Stimulated activated CD8-positive, alpha-beta memory T cell treated with anti-CD3 and anti-CD28 coated beads, Interleukin-7, amount 100 ng/mL, for 48 hours (primary cell): ENCODE measurements around the gene MLST8.
"Not testable (repeated sequence)": the region's sequence is repeated elsewhere in the genome, so short reads cannot be mapped to it uniquely, and the experiment has no call there.

Experiments
- DNase-seq, 2 donors: peaks; one replicate each; pipeline ENCODE4 v3.0.0-alpha.2; 2020; ENCODE audit warnings: low read depth in 1 of 2; ENCODE audit errors: extremely low read depth in 1 of 2

The MLST8 gene

DNA sequence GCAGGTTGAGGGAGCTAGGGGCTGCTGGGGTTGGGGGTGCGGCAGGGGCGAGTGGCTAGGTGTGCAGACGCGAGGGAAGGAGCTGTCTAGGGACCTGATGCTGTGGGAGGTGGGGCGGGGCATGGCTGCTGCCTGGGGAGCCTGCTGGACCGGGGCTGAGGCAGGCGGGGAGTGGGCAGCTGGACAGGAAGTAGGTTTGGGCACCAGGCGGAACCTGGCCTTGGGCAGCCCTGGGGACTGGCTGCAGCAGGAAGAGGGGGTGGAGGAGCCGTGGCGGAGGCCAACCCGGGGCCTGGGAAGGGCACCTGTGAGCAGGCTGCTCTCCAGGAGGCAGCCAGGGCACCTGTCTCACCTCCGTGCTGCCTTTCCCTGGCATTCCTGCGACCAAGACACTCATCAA is 25.1 kb downstream of the MLST8 start:
- DNase-seq: no peak

DNA sequence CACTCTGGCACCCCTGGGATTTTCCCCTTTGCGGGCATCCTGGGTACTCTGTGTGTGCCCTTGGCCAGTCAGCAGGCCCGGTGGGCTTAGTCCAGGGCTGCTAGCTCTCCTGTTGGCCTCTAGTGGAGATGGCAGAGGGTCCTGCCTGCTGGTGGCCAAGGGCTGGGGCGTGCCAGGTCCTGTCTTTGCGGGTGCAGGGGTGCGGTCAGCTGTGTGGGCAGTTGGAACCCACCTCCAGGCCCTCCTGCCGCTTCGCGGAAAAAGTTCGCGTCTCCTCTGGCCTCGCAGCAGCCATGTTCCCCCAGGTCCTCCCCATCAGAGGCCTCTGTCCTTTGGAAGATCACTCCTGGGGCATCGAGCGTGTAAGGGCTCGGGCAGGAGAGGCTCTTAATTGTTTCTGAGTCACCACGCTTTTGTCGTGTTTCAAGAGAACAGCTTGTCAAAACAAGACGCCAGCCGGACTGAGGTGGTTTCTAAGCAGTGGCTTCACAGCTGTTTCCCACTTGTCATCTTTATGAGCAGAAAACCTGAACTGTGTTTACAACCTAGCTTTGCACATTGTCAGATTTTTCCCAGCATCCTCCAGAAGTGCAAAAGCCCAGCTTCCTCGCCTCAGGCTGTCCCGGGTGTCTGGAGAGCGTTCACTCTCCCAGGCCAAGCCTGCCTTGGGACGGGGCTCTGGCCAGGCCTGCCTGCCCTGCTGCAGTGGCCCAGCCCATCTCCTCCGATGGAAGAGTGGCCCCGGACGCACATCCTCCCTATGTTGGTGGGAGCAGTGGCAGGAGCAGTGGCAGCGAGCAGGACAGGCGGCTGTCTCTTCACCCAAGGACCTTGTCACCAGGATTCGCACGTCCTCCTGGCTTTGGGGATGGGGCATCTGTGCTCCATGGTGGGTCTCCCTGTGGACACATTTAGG is 26.0 kb downstream of the MLST8 start:
- no peak for DNase-seq

DNA sequence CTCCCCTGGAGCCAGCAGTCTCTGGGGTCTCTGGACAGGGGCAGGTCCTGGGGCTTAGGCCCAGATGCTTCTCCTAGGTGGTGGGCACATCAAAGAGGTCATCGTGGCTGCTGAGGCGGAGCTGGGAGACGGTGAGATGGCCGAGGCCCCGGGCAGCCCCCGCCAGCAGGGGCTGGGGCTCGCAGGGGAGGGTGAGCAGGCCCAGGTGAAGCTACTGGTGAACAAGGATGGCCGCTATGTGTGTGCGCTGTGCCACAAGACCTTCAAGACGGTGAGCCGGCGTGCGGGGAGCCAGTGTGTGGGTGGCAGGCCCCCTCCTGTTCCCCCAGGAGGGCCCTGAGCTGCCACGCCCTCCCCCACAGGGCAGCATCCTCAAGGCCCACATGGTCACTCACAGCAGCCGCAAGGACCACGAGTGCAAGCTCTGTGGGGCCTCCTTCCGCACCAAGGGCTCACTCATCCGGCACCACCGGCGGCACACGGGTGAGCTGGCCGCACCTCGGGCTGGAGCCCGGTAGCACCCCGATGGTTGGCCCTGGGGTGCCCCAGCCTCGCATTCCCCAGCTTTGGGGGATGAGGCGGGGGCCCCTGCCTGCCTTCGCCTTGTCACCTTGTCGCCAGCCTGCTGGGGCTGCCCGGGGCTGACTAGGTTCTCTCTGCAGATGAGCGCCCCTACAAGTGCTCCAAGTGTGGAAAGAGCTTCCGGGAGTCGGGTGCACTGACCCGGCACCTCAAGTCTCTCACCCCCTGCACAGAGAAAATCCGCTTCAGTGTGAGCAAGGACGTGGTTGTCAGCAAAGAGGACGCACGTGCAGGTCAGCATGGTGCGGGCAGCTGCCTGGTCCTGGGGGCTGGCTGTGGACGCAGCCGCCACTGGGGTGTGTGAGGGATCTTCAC is 27.1 kb downstream of the MLST8 start:
- no peak for DNase-seq

DNA sequence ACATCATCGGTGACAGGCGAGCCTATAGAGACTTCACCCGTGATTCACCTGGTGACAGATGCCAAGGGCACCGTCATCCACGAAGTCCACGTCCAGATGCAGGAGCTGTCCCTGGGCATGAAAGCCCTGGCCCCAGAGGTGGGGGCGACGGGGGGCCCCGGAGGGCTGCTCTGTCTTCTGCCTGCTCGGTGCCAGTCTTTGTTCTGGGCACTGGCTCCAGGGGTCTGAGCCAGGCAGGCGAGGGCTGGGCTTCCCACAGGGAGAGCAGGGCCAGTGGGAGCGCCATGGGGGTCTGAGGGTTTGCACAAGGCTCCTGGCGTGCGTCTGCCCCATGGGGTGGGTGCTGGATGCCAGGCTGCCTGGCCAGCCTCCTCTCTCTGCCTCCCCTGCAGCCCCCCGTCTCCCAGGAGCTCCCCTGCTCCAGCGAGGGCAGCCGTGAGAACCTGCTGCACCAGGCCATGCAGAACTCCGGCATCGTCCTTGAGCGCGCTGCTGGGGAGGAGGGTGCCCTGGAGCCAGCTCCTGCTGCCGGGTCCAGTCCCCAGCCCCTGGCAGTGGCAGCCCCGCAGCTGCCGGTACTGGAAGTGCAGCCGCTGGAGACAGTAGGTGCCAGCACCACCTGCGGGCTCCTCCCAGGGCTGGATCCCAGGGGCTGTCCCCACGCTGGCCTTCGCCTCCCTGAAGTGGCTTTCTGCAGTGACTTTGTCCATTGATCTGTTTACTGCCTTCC is 28.0 kb downstream of the MLST8 start:
- no peak for DNase-seq

DNA sequence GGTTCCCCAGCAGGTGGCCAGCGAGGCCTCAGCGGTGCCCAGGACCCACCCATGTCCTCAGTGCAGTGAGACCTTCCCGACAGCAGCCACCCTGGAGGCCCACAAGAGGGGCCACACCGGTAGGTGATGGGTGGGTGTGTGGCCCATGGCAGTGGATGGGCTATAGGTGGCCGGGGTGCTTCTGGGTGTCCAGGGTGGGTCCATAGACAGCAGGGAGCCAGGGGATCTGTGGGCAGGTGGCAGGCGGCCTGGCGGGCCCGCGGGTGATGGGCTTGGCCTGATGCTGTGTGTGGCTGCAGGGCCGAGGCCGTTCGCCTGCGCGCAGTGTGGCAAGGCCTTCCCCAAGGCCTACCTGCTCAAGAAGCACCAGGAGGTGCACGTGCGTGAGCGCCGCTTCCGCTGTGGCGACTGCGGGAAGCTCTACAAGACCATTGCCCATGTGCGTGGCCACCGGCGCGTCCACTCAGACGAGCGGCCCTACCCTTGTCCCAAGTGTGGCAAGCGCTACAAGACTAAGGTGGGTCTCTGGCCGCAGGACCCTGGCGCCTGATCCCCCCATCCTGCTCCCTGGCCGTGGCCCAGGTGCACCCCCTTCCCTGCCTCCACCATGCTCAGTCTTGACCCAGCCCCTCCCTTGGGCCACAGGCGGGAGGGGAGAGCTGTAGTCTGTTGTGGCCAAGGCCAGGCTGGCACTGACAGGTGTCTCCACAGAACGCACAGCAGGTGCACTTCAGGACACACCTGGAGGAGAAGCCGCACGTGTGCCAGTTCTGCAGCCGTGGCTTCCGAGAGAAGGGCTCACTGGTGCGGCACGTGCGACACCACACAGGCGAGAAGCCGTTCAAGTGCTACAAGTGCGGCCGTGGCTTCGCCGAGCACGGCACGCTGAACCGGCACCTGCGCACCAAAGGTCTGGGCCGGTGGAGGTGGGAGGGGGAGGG is 28.9 kb downstream of the MLST8 start:
- DNase-seq: no peak

DNA sequence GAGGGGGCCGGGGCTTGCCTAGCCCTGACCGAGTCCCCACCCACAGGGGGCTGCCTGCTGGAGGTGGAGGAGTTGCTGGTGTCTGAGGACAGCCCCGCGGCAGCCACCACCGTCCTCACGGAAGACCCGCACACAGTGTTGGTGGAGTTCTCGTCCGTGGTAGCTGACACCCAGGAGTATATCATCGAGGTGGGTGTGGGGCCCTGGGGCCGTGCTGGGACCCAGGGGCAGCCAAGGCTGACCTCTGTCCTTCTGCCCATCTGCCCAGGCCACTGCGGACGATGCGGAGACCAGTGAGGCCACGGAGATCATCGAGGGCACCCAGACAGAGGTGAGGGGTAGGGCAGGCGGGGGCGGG is 29.5 kb downstream of the MLST8 start:
- DNase-seq: no peak

DNA sequence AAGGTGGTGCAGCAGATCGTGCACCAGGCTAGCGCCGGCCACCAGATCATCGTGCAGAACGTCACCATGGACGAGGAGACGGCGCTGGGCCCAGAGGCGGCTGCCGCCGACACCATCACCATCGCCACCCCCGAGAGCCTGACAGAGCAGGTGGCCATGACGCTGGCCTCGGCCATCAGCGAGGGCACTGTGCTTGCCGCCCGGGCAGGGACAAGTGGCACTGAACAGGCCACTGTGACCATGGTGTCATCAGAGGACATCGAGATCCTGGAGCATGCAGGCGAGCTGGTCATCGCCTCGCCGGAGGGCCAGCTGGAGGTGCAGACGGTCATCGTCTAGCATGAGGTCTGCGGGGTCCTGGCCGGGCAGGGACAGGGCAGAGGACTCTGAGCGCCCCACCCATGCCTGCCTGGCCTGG is 30.0 kb downstream of the MLST8 start:
- DNase-seq: no peak

DNA sequence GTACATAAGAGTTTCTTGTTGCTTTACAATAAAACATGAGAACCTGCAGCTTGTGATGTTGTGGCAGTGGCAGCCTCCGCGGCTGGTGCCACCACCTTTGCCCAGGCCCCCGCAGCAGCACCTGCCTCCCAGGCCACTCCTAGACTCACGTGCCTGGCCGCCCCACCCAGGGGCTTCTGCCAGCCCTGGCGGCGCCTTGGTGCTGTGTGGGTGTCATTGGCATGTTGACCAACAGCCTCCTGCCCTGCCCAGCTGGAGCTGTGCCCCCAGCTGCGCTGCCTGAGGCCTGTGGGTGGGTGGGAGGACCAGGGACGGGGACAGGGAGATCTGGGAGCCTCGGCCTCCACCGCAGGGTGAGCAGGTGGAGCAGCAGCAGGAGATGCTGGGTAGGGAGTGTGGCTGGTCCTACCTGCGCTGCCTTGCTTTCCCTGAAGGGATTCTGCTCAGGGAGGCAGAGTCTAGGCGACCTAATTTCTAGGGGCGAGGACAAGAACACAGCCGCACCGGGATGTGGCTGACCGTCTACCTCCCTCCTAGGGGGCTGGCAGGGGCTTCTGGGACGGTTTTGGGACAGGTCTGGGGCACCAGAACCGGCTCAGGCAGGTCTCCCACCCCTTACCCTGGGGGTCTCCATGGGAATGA is 30.6 kb downstream of the MLST8 start:
- DNase-seq: no peak

DNA sequence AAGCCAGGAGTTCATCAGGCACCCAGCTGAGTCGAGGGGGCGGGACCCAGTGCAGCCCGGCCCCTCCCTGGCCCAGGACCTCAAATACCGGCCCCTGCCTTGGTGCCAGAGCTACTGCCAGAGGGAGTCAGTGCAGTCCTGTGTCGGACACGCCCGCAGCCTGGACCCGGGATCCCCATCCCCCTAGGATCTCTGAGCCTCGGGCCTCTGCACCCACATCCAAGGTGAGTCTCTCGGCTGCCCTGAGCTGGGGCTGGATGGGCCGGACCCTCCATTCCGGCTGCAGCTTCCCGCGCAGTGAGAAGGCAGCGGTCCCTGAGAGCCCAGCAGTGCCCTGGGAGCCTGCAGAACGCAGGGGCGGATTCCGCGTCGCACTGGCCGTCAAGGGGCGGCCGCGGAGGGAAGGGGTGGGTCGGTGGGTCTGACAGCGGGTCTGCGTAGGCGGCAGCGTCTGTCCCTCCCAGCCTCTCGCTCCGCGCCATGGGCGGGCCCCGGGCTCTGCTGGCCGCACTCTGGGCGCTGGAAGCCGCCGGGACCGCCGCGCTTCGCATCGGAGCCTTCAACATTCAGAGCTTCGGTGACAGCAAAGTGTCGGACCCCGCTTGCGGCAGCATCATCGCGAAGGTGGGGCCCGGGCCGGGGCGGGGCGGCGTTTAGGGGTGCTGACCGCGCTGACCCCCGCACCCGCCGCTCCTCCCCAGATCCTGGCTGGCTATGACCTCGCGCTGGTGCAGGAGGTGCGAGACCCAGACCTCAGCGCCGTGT is 31.3 kb downstream of the MLST8 start, which contains the start of gene DNASE1L2:
DNASE1L2 (plus strand) TSS at position 108 of the 765 bp plus-strand sequence; CDS start at position 481, 373 bp downstream.
- DNase-seq: no peak

DNA sequence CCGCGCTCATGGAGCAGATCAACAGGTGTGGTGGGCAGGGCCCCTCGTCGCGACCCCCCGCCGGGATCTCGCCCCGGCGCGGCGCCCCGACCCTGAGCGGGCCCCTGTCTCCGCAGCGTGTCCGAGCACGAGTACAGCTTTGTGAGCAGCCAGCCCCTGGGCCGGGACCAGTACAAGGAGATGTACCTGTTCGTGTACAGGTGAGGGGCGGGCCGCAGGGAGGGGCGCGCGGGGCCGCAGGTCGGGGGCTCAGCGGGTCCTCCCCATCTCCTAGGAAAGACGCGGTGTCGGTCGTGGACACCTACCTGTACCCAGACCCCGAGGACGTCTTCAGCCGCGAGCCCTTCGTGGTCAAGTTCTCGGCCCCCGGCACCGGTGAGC is 31.8 kb downstream of the MLST8 start:
- no peak for DNase-seq

DNA sequence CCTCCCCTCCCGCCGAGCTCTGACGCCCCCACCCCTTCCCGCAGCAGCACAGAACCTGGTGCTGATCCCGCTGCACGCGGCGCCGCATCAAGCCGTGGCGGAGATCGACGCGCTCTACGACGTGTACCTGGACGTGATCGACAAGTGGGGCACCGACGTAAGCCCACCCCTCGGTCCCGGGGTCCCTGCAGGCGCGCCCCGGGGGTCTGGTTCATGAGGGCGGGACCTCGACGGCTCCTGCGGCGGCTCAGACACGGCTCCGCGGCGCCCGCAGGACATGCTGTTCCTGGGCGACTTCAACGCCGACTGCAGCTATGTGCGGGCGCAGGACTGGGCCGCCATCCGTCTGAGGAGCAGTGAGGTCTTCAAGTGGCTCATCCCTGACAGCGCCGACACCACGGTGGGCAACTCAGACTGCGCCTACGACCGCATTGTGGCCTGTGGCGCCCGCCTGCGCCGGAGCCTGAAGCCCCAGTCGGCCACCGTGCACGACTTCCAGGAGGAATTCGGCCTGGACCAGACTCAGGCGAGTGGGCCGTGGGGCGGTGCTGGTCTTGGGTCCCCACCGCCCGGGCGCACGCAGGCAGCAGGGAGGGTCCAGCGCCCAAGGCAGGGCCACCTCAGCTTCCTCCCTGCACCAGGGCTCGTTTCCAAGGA is 32.4 kb downstream of the MLST8 start:
- DNase-seq: no peak

DNA sequence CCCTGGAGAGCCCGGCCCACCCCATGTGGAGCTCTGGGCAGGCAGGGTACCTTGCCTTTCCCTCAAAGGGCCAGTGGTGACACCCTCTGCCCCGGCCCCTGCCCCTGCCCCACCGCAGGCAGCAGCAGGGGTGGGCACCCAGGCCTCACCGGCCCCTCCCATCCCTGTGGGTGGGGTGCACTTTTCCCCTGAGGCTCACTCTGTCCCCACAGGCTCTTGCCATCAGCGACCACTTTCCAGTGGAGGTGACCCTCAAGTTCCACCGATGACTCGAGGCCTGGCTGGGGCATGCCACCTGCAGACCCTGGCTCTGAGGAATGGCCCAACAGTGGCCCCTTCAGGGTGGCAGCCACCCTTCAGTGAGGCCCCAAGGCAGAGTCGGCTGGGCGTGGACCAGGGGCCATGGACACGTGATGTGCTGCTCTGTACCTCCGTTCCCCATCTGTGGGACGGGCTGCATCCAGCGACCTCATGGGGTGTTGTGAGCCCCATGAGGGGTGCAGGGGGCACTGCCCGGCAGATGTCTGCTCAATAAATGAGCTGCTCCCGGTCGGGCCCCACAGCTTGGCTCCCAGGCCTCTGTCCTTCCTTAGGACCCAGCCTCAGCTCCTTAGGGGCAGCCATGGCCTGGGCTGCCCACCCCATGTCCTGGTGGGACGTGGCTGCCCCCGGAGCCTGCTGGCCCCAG is 33.0 kb downstream of the MLST8 start:
- no peak for DNase-seq

DNA sequence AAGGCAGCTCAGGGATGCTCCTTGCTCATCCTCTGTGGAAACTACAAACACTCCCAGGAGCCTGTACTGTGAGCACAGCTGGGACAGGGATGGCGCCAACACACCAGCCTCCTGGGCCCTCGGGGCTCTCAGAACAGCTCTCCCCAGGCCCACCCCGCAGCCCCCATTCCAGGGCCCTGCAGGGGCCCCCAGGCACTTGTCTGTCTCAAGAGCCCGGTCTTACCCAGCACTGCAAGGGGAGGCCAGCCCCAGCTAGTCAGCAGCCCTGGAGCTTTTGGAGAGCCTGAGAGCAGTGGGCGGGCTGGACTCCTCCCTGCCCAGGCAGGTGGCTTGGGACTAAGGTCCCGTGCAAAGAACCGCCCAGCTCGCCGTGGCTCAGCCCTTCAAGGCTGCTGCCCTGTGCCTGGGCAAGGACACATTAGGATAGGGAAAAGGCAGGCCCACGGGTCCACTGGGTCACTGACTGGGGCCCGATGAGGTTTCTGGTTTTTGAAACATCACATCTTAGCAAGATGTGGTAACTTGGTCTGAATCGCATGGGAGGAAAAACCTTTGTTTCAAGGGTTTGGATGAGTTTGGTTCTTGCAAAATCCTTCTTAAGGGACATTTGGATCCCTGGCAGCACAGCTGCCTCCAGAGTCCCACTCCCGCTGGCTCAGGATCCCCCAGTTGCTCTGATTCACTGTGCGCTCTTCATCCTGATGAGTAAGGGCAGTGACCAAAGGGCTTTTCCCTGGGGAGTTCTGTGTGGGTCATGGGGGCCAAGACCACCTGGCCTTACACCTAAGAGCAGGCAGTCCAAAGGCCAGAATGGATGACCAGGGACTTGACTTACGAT is 33.8 kb downstream of the MLST8 start:
- DNase-seq: no peak

DNA sequence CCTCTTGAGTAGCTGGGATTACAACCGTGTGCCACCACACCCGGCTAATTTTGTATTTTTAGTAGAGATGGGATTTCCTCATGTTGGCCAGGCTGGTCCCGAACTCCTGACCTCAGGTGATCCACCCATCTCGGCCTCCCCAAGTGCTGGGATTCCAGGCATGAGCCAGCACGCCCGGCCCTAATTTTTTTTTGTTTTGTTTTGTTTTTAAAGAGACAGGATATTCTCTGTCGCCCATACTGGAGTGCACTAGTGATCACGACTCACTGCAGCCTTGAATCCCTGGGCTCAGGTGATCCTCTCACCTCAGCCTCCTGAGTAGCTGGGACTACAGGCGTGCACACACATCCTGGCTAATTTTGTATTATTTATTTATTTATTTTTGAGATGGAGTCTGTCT is 35.1 kb downstream of the MLST8 start:
- DNase-seq: not testable (repeated sequence)

DNA sequence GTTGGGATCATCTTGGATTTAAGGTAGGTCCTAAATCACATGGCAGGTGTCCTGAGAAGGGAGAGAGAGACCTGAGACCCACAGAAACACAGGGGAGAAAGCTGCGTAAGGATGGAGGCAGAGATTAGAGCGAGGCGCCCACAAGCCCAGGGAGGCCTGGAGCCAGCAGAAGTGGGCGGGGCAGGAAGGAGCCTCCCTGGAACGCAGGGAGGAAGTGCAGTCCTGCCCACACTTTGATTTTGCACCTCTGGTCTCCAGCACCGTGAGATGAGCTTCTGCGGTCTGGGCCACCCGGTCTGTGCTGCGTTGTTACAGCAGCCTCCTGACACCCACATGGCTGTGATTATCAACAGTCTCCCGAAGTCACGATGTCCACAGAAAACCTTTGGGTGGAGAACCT is 37.3 kb downstream of the MLST8 start:
- no peak for DNase-seq

DNA sequence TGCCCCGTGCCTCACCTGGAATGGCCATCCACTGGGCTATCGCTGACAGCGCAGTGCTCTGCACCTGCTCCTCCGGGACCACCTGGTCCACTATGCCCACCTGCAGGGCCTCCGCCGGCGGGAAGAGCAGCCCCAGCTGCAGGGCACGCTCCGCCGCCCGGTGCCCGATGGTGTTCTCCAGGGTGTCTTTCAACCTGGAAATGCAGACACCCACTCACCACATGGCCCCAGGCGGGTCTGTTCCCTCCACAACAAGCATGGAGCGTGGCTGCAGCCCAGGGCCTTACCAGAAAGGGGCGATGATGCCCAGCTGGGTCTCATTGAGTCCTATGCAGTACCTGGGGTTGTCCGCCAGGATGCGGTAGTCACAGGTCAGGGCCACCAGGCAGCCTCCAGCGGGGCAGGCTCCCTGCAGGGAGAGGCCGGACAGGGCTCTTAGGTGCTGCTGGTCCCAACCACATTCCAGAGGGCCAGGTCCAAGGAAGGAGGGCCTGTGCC is 37.8 kb downstream of the MLST8 start:
- no peak for DNase-seq

DNA sequence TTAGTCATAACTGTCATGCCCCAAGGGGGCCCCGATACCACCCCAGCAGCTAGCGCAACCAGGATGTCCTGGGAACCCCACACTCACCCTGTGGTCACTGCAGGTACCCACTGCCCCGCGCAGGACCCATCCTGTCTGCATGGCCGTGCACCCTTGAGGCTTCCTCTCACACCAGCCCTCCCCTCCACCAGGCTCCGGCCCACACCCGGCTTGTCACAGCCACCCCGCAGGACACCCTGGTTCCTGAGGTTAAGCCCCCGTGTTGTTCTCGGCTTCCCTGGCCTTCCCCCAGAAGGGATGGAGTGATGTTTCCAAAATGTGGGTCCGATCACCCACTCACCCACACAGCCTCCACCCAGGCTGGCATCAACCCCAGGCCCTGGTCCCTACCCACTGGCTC is 38.5 kb downstream of the MLST8 start:
- DNase-seq: no peak
